GM12878 (cell line): ENCODE results near the gene IL16.

ENCODE experiments used
- CBFB ChIP-seq: IDR thresholded peaks from 2 replicates; pipeline ENCODE4 v1.6.1; 2016; ENCODE audit warnings: antibody characterized with exemption, low read depth
- FOXM1 ChIP-seq: IDR thresholded peaks from 2 replicates; pipeline ENCODE4 v1.6.1; 2012; ENCODE audit warnings: low read depth, mild to moderate bottlenecking, inconsistent platforms, low read length, moderate library complexity
- TF ChIP-seq, protein P1 (sequence below): IDR thresholded peaks from 2 replicates; pipeline ENCODE4 v1.6.1; 2011; ENCODE audit warnings: low read depth, mild to moderate bottlenecking, low read length, moderate library complexity, borderline replicate concordance; ENCODE audit errors: extremely low read depth
- TF ChIP-seq, protein P2 (sequence below), 3 experiments: IDR thresholded peaks in 2 of 3; conservative IDR thresholded peaks in 1 of 3; 2 replicates each; pipeline ENCODE4 v1.5.1; 2011; ENCODE audit warnings: low read depth in 3 of 3, low read length in 3 of 3, mild to moderate bottlenecking in 3 of 3, control low read depth in 2 of 3, moderate library complexity in 2 of 3, inconsistent platforms in 1 of 3, mixed read lengths in 1 of 3; ENCODE audit not compliant: control insufficient read depth in 2 of 3, insufficient read depth in 1 of 3; ENCODE audit errors: extremely low read depth in 1 of 3

DNA sequence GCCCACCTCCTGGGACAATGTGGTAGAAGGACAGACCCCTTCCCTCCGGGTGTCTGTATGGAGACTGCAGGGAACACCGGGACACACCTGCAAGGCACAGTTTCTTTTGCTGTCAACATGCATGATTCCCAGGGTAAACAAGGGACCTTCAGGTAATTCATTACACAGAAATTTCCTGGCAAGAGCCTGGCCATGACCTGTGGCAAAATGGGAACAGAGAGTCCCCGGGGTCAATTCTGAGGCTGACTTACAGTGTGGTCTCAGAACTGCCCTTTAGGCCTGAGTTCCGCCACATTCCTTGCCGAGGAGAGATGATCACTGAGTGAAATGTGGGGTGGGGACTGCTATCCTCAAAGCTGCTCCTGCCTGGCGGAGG, 121.0 kb downstream of the IL16 start:
- TF ChIP-seq, protein P1, sequence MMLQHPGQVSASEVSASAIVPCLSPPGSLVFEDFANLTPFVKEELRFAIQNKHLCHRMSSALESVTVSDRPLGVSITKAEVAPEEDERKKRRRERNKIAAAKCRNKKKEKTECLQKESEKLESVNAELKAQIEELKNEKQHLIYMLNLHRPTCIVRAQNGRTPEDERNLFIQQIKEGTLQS: no peak
- TF ChIP-seq, protein P2, sequence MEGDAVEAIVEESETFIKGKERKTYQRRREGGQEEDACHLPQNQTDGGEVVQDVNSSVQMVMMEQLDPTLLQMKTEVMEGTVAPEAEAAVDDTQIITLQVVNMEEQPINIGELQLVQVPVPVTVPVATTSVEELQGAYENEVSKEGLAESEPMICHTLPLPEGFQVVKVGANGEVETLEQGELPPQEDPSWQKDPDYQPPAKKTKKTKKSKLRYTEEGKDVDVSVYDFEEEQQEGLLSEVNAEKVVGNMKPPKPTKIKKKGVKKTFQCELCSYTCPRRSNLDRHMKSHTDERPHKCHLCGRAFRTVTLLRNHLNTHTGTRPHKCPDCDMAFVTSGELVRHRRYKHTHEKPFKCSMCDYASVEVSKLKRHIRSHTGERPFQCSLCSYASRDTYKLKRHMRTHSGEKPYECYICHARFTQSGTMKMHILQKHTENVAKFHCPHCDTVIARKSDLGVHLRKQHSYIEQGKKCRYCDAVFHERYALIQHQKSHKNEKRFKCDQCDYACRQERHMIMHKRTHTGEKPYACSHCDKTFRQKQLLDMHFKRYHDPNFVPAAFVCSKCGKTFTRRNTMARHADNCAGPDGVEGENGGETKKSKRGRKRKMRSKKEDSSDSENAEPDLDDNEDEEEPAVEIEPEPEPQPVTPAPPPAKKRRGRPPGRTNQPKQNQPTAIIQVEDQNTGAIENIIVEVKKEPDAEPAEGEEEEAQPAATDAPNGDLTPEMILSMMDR (IDR thresholded peaks at IDR 0.05 in 2 of 3, conservative IDR thresholded peaks at IDR 0.05 in 1 of 3; ENCODE audit: control insufficient read depth in 2 of 3, extremely low read depth in 1 of 3, insufficient read depth in 1 of 3, low read depth in 3 of 3, low read length in 3 of 3): no peak
- TF ChIP-seq CBFB: no peak
- no peak for TF ChIP-seq FOXM1
